ENCODE data around the gene EPB41L1.
"Not testable (repeated sequence)": the region's sequence is repeated elsewhere in the genome, so short reads cannot be mapped to it uniquely, and the experiment has no call there.

The EPB41L1 gene

GRCh38 chr20:36126836-36127527, 27.6 kb upstream of the EPB41L1 start:
- DNase-seq (ENCODE audit: low read depth): no peak

DNA sequence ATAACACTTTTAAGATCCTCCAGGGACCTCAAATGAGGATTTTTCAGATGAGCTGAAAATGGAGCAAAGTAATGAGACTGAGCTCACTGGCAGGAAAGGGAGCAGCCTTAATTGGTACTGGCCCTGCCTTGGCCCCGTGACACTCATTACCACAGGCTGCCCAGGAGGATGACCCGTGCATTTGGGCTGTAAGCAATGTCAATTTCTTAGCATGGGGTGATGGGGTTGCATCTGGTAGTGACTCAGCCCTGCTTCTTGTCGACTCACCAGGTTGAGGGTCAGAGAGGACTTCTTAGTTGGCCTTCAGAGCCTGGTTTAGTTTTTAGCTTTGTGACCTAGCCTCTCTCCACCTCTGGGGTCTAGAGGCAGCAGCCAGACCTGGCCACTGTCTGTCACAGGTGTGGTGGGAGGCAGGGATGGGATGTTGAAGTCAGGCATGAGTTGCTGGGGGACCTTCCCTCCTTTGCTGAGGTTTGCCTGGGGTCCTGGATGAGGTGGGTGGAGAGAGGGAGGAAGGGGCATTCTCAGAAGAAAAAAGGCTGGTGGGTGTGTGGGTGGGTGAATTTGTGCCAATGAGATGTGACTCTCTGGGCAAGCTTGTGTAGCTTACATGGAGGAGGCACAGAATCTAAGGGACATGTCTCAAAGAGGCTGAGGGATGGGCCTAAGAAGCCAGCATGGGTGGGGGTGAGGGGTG, 25.9 kb upstream of the EPB41L1 start:
- DNase-seq (ENCODE audit: low read depth): no peak

GRCh38 chr20:36129160-36129543, 25.4 kb upstream of the EPB41L1 start:
- no peak for DNase-seq (ENCODE audit: low read depth)

DNA sequence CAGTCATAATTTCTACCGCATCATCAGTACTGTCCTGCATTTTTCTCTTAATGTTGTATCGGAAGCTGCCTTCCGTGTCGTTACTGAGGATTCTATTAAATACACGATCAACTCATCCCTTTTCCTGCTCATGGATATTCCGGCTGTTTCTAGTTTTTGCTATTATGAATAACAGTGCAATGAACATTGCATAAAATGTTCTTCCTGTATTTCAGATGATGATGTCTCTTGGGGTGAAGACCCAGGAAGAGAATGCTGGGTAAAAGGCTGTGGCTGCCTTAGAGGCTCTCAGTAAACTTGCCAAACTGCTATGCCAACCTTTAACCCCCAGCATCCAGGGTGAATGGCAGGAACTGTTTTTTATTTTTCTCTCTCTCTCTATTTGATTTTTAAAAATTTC, 24.1 kb upstream of the EPB41L1 start:
- DNase-seq (ENCODE audit: low read depth): no peak

- no peak for DNase-seq (ENCODE audit: low read depth)
Measured at GRCh38 chr20:36132802-36133211, 21.7 kb upstream of the EPB41L1 start.

DNA sequence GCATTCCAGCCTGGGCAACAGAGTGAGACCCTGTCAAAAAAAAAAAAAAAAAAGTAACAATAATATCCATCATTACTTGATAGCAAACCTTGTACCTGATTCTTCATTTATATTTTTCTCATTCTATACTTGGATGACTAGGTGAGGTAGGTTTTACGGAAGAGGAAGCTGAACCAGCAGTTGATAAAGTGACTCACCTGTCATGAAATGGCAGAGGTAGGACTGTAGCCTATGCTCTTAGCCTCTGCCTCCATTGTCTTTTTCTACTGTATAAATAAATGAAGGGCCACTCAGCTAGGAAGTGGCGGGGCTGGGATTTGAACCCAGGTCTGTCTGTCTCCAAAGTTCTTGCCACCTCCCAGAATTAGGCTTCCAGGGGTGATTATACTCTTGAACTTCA, 20.7 kb upstream of the EPB41L1 start:
- DNase-seq (ENCODE audit: low read depth): no peak

- DNase-seq (ENCODE audit: low read depth): no peak
Measured at GRCh38 chr20:36135159-36135558, 19.4 kb upstream of the EPB41L1 start.

GRCh38 chr20:36135821-36136220, 18.7 kb upstream of the EPB41L1 start:
- no peak for DNase-seq (ENCODE audit: low read depth)

- not testable (repeated sequence) for DNase-seq (ENCODE audit: low read depth)
Measured at GRCh38 chr20:36137313-36137712, 17.2 kb upstream of the EPB41L1 start.

- no peak for DNase-seq (ENCODE audit: low read depth)
Measured at GRCh38 chr20:36141310-36141709, 13.2 kb upstream of the EPB41L1 start.

GRCh38 chr20:36144336-36144735, 10.2 kb upstream of the EPB41L1 start:
- no peak for DNase-seq (ENCODE audit: low read depth)

DNA sequence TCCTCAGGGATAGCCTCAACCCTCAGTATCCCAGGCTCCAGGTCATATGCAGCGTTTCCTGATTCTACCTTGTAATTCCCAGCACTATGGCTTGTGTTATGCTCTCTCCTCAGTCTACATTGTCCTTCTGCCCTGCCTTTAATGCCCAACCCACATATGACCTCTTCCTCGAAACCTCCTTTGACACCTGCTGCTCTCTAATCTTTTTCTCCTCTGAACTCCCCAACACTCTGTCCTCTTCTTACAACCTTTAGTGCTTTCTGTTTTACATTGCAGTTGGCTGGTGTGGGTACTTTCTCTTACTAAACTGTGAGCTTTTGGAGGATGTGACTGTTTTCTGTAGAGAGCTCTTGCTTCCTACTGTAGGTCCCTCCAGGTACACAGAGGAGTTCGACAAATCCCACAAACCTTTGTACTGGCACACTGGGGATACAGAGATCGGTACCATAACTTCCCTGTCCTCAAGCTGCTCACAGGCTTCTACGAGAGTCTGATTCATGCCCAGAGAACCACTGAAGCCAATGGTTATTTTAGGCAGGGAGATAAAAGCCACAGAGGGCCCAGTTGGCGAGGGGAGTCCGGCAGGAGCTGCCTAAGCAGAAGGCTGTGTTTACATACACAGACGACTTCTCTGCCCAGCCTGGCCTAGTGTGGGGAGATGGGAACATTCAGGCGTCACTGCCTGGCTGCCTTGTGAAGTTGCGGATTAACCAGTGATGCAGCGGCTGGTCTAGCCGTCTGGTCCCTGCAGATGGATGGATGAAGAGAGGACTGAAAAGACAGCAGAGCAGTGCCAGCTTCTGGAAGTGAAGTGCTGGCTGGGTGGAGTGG, 8.4 kb upstream of the EPB41L1 start:
- DNase-seq (ENCODE audit: low read depth): no peak

DNA sequence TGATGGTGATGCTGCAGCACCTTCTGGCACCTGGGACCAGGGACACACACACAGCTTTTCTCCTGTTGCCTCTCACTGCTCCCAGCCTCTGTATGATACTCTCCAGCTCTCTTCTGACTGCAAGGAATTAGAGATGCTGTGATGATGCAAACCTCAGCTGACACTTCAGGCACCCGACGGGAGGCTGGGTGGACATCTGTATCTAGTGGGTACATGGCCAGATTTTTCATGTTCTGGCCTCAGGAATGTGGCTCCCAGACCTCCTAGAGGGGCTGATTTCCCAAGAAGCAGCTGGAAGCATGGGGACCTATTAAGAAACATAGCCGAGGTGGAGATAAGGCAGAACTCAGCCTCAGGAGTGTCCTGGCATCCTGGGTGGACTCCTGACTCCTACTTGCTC, 6.8 kb upstream of the EPB41L1 start:
- no peak for DNase-seq (ENCODE audit: low read depth)

DNA sequence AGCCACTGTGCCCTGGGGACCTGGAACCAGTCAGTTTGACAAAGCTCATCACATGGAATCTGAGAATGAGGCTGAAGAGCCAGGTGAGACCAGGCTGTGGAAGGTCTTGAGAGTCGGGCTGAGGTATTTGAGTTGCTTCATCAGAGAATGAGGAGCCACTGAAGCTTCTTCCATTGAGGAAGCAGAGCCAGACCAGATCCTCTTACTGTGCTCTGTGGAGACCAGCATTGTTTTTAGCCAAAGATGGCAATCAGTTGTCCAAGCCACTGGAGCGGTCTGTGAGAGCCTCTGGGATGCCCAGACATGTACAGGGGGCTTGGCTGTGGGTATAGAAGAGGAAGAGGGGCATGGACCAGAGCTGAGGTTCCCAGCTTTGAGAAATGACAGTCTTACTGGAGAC, 6.1 kb upstream of the EPB41L1 start:
- DNase-seq (ENCODE audit: low read depth): no peak

DNA sequence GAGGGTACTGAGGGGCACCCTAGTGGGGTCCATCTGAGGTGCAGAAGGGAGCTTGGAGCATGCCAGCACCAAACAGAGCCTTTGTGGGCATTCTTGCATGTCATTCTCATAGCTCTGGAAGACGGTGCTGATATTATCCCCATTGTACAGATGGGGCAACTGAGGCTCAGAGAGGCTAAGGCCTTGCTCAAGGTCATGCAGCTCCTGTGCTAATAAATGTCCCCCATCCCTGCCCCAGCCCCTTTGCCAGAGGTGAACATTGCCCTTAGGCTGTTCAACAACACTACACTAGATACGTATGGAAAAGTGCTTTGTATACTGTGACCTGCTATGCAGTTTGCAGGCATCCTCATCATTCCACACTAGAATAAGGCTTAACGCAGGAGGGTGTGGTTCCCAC, 5.5 kb upstream of the EPB41L1 start:
- DNase-seq (ENCODE audit: low read depth): no peak

DNA sequence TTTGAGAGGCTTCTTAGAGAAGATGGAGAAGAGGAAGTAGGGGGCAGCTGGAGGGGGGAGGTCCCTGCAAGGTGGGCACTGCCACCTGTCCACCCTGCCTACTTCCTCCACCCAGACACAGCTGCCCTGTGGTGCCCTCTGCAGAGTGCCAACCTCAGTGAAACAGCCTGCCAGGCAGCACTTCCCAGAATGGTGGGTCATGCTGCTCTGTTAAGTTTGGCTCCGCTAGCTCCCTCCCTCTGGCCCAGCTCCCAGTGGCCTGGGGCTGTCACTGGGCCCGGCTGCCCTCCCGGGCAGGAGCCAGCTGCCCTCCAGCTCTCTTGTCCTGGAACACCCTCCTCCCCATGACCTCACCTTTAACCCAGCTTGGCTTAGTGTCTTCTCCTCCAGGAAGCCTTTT, 5.1 kb upstream of the EPB41L1 start:
- DNase-seq (ENCODE audit: low read depth): no peak

DNA sequence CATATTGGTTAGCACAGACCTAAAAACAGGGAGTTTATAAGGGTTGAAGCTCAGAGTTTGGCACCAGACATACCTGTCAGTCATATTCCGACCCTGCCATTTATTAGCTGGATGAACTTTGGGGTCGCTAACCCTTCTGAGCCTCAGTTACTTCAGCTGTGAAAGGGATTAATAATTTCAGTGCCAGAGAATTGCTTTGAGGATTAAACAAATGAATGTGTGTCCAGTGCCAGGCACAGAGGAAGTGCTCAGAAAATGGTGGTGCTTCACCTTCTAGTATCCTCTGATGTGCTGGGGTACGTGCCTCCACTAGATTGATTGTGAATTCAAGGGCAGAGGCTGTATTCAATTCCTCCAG, 4.1 kb upstream of the EPB41L1 start:
- no peak for DNase-seq (ENCODE audit: low read depth)

DNA sequence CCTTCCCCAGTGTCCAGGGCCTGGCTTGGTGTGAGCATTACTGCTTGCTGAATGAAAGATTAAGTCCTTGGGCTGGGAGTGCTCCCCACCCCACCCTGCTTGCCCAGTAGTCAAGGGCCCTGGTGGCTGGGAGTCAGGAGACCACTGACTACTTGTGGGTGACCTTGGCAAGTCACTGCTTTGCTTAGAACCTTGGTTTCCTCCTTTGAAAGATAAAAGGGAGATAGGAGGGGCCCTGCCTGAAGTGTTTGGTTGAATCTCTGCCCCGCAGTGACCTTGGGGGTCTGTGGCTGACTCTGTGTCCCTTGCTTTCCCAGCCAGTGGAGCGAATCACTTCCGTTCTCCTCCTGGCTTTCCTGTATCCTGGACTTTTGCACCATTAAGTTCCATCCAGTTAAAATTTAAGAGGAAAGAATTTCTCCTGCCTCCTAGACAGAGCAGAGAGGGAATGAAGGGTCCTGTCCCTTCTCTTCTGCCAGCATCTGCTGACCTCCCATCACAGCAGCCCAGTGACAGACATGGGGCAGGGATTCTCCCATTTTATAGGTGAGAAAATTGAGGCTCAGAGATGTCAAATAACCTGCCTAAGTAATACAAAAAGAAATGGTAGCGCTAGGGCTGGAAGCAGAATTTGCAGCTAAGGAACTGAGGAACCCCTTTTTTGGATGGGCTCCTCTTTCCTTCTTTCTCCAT, 3.5 kb upstream of the EPB41L1 start:
- DNase-seq (ENCODE audit: low read depth): no peak

- DNase-seq (ENCODE audit: low read depth): no peak
Measured at GRCh38 chr20:36152261-36152660, 2.3 kb upstream of the EPB41L1 start.

DNA sequence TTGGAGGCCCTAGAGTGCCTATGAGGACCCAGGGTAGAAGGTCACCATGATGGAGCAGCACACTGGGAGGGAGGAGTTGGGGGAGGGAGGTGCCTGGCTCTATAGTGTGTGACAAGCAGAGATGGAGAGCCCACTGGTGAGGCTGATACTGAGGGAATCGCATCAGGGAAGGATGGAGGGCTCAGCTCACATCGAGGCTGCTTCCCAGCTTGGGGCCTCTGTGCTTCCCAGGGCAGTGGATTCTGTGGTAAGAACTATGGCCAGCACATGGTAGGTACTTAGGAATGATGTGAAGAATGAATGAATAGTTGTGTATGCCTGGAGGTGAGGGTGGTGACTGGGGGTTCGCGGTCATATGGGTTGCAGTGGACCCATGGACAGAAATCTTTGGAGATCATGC, 1.3 kb upstream of the EPB41L1 start:
- DNase-seq (ENCODE audit: low read depth): no peak

DNA sequence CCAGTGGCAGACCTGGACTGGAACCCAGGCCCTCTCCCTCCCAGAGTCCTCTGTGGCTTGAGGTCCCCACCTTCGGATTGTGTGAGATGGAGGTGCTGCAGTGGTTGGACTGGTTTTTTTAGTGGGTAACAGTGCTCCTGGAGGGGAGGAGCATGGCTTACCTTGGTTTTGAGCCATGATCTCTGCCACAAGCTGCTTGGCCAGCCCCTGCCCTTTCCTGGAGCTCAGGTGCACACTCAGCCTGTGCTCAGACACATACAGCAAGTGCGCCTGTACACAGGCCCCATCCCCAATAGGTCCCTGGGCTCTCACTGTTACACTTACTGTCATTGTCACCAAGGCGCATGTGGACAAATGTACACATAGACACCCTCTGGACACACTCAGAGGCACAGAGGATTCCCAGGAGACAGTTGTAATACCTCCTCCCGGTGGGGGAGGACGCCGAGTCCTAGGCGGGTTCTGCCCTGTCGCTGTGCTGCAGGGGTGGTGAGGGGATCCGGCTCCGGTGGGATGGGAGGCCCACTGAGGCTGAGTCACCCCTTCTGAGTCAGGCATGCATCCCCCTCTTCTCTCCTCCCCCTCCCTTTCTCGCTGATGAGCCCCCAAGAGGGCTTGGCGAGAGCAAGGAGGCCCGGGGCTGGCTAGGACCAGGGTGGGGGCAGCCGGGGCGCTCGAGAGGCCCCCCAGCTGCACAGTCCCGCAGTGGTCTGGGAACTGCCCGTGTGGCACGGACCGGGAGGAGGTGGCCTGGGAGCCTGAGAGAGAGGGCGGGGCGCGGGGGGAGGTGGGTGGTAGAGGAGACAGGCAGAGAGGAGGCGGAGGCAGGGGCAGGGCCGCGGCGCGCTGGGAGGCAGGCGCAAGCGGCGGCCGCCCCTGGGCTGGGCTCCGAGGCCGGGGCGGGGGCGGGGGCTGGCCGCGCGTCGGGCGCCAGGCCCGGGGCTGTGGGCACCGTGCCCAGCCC, 522 bp upstream of the EPB41L1 start:
- peak; percentile 17 for DNase-seq (ENCODE audit: low read depth)

DNA sequence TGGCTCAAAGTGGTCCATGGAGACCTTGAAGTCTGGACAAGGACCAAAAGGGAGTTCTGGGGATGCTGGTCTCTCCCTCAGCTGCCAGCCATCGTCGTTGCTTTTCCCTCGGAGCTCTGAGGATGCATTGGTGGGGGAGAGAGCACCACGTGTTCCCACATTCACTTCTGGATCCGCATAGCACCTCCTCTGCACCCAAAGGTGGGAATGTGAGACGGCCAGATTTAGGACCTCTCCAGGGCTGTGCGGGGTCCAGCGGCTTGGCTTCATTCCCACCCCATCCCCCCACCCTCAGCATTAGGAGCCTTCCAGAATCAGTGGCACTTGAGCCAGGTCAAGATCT, 1.1 kb downstream of the EPB41L1 start:
- DNase-seq (ENCODE audit: low read depth): no peak

Measured in stimulated activated CD8-positive, alpha-beta memory T cell treated with anti-CD3 and anti-CD28 coated beads, Interleukin-4, amount 100 ng/mL, for 24 hours (primary cell).